ENCODE results near the gene ZBTB16. TPM values are rescaled to one million over a fixed set of nuclear protein-coding genes. Genes with fewer than 3 reads are reported as not detected.
A peak's percentile ranks its signal among the peaks of the same experiment; 100 is the strongest.

The ZBTB16 gene
- total RNA-seq, 1 donor from 2014 or later = 0.54 TPM

- Mint-ChIP-seq H3K27ac (ENCODE audit: unreplicated experiment) (no peak overlapping the region), H3K27me3 (ENCODE audit: unreplicated experiment) (peaks cover 1% of the 10 kb centered on the region), H3K36me3 (ENCODE audit: low read depth, unreplicated experiment) (no peaks in the 10 kb centered on the region), H3K4me3 (ENCODE audit: unreplicated experiment) (no peak overlapping the region), H3K4me1 (ENCODE audit: unreplicated experiment) (peaks cover 17% of the 10 kb centered on the region), H3K9me3 (ENCODE audit: unreplicated experiment) (no peaks in the 10 kb centered on the region)
- no peak for TF ChIP-seq CTCF (IDR thresholded peaks at IDR 0.05; ENCODE audit: unreplicated experiment)
- DNase-seq (ENCODE audit: low spot score) = no peak
Observed at GRCh38 chr11:114156782-114157181, 97.3 kb downstream of the ZBTB16 start.

GRCh38 chr11:114157476-114158050 is 98.1 kb downstream of the ZBTB16 start:
- Mint-ChIP-seq H3K27ac (ENCODE audit: unreplicated experiment) (no peak overlapping the region), H3K4me3 (ENCODE audit: unreplicated experiment) (peak overlapping the region; percentile 17), H3K4me1 (ENCODE audit: unreplicated experiment) (peaks cover 17% of the 10 kb centered on the region), H3K27me3 (ENCODE audit: unreplicated experiment) (peaks cover 1% of the 10 kb centered on the region), H3K36me3 (ENCODE audit: low read depth, unreplicated experiment) (no peaks in the 10 kb centered on the region), H3K9me3 (ENCODE audit: unreplicated experiment) (no peaks in the 10 kb centered on the region)
- TF ChIP-seq CTCF (IDR thresholded peaks at IDR 0.05; ENCODE audit: unreplicated experiment) = no peak
- DNase-seq (ENCODE audit: low spot score) = no peak

GRCh38 chr11:114158421-114158820 is 98.9 kb downstream of the ZBTB16 start:
- H3K9me3 Mint-ChIP-seq (ENCODE audit: unreplicated experiment) = no peaks in the 10 kb centered on the region
- H3K27me3 Mint-ChIP-seq (ENCODE audit: unreplicated experiment) = peaks cover 1% of the 10 kb centered on the region
- peaks cover 17% of the 10 kb centered on the region for H3K4me1 Mint-ChIP-seq (ENCODE audit: unreplicated experiment)
- no peak overlapping the region for H3K4me3 Mint-ChIP-seq (ENCODE audit: unreplicated experiment)
- H3K27ac Mint-ChIP-seq (ENCODE audit: unreplicated experiment) = no peak overlapping the region
- DNase-seq (ENCODE audit: low spot score) = no peak
- TF ChIP-seq CTCF (IDR thresholded peaks at IDR 0.05; ENCODE audit: unreplicated experiment) = no peak
- H3K36me3 Mint-ChIP-seq (ENCODE audit: low read depth, unreplicated experiment) = no peaks in the 10 kb centered on the region

GRCh38 chr11:114158886-114159285 is 99.4 kb downstream of the ZBTB16 start:
- TF ChIP-seq CTCF (IDR thresholded peaks at IDR 0.05; ENCODE audit: unreplicated experiment) = no peak
- H3K9me3 Mint-ChIP-seq (ENCODE audit: unreplicated experiment) = no peaks in the 10 kb centered on the region
- H3K36me3 Mint-ChIP-seq (ENCODE audit: low read depth, unreplicated experiment) = no peaks in the 10 kb centered on the region
- no peak for DNase-seq (ENCODE audit: low spot score)
- peaks cover 17% of the 10 kb centered on the region for H3K4me1 Mint-ChIP-seq (ENCODE audit: unreplicated experiment)
- H3K4me3 Mint-ChIP-seq (ENCODE audit: unreplicated experiment) = no peak overlapping the region
- no peak overlapping the region for H3K27ac Mint-ChIP-seq (ENCODE audit: unreplicated experiment)
- H3K27me3 Mint-ChIP-seq (ENCODE audit: unreplicated experiment) = peaks cover 1% of the 10 kb centered on the region

- DNase-seq (ENCODE audit: low spot score) = no peak
- peak overlapping the region; percentile 83 for H3K27ac Mint-ChIP-seq (ENCODE audit: unreplicated experiment)
Observed at GRCh38 chr11:114159320-114159719, 99.8 kb downstream of the ZBTB16 start.

More at GRCh38 chr11:114159320-114159719, 99.8 kb downstream of the ZBTB16 start:
- TF ChIP-seq CTCF (IDR thresholded peaks at IDR 0.05; ENCODE audit: unreplicated experiment) = no peak
- no peak overlapping the region for H3K4me3 Mint-ChIP-seq (ENCODE audit: unreplicated experiment)
- no peaks in the 10 kb centered on the region for H3K36me3 Mint-ChIP-seq (ENCODE audit: low read depth, unreplicated experiment)
- H3K27me3 Mint-ChIP-seq (ENCODE audit: unreplicated experiment) = peaks cover 1% of the 10 kb centered on the region
- peaks cover 17% of the 10 kb centered on the region for H3K4me1 Mint-ChIP-seq (ENCODE audit: unreplicated experiment)
- no peaks in the 10 kb centered on the region for H3K9me3 Mint-ChIP-seq (ENCODE audit: unreplicated experiment)

All from endothelial cell (in vitro differentiated cells).